WTC11 (cell line): ENCODE results near the gene HDAC7.

Experiments
- CTCF ChIP-seq: fragments of 200-600 bp; IDR thresholded peaks from 2 replicates; pipeline ENCODE4 v1.8.0; 2022; ENCODE audit warnings: antibody characterized with exemption
- ZNF121 ChIP-seq: sonication (generic); formaldehyde crosslinking; IDR thresholded peaks from 2 replicates; pipeline ENCODE4 v1.8.0; 2023; ENCODE audit warnings: missing genetic modification reagents

- TF ChIP-seq ZNF121 (CRISPR knock-in tag): no peak
- no peak for TF ChIP-seq CTCF
Measured at GRCh38 chr12:47828008-47828975, 8.6 kb upstream of the HDAC7 start.
